ENCODE measurements around the gene FUZ. TPM values are rescaled to one million over a fixed set of nuclear protein-coding genes. Genes with fewer than 3 reads are reported as not detected.

FUZ gene
- total RNA-seq, 3 donors from 2014 or later, result 6.6 to 21.0 (median 11.9) TPM

- DNase-seq (no peak), ATAC-seq (no peak)
- Histone ChIP-seq H3K9me3 (no peaks in the 10 kb centered on the region), H3K4me1 (ENCODE audit: low read depth) (peaks cover 4% of the 10 kb centered on the region), H3K36me3 (ENCODE audit: low read depth) (no peaks in the 10 kb centered on the region), H3K4me3 (no peak overlapping the region)
- TF ChIP-seq CTCF (IDR thresholded peaks at IDR 0.05), result no peak
- intact Hi-C loops (cut with DNase I, micrococcal nuclease), result no loop called here
Observed at GRCh38 chr19:49776371-49776764, 36.7 kb downstream of the FUZ start.

- TF ChIP-seq CTCF (IDR thresholded peaks at IDR 0.05), result no peak
- ATAC-seq (no peak), DNase-seq (no peak)
- no peak overlapping the region for H3K4me3 ChIP-seq
- peaks cover 4% of the 10 kb centered on the region for H3K4me1 ChIP-seq (ENCODE audit: low read depth)
- no peaks in the 10 kb centered on the region for H3K36me3 ChIP-seq (ENCODE audit: low read depth)
- H3K9me3 ChIP-seq, result no peaks in the 10 kb centered on the region
- intact Hi-C loops (cut with DNase I, micrococcal nuclease), result no loop called here
Observed at GRCh38 chr19:49775742-49776370, 37.2 kb downstream of the FUZ start.

GRCh38 chr19:49774969-49775368, 38.1 kb downstream of the FUZ start:
- Histone ChIP-seq H3K9me3 (no peaks in the 10 kb centered on the region), H3K36me3 (ENCODE audit: low read depth) (no peaks in the 10 kb centered on the region), H3K4me3 (no peak overlapping the region), H3K4me1 (ENCODE audit: low read depth) (peaks cover 4% of the 10 kb centered on the region)
- DNase-seq, result no peak
- ATAC-seq, result no peak
- TF ChIP-seq CTCF (IDR thresholded peaks at IDR 0.05), result no peak
- intact Hi-C loops (cut with DNase I, micrococcal nuclease), result no loop called here

- Histone ChIP-seq H3K36me3 (ENCODE audit: low read depth) (no peaks in the 10 kb centered on the region), H3K9me3 (no peaks in the 10 kb centered on the region), H3K4me3 (no peak overlapping the region), H3K4me1 (ENCODE audit: low read depth) (peaks cover 8% of the 10 kb centered on the region)
- no peak for DNase-seq
- ATAC-seq, result no peak
- TF ChIP-seq CTCF (IDR thresholded peaks at IDR 0.05), result no peak
- intact Hi-C loops (cut with DNase I, micrococcal nuclease), result no loop called here
Observed at GRCh38 chr19:49773663-49774350, 39.3 kb downstream of the FUZ start.

- Histone ChIP-seq H3K36me3 (ENCODE audit: low read depth) (no peaks in the 10 kb centered on the region), H3K9me3 (no peaks in the 10 kb centered on the region), H3K4me3 (no peak overlapping the region), H3K4me1 (ENCODE audit: low read depth) (peaks cover 13% of the 10 kb centered on the region)
- intact Hi-C loops (cut with DNase I, micrococcal nuclease), result no loop called here
- ATAC-seq (peak; percentile 5), DNase-seq (no peak)
- no peak for TF ChIP-seq CTCF (IDR thresholded peaks at IDR 0.05)
Observed at GRCh38 chr19:49772850-49773432, 40.2 kb downstream of the FUZ start.
